Gastroesophageal sphincter (tissue), 3 donors: ENCODE results near the gene CDK5R1.

Experiments used
- POLR2A ChIP-seq, 2 donors: fragments of 450-650 bp; IDR thresholded peaks; one replicate each; pipeline ENCODE4 v1.6.1; 2017; ENCODE audit warnings: antibody characterized with exemption in 2 of 2, mild to moderate bottlenecking in 2 of 2, moderate library complexity in 1 of 2
- TF ChIP-seq, protein P1 (sequence below), 4 experiments: fragments of 200-600 bp in 2 of 4; fragments of 450-650 bp in 2 of 4; sonication (generic) in 1 of 4; IDR thresholded peaks; one replicate each; pipeline ENCODE4 v1.5.1; 2017 to 2019; ENCODE audit warnings: antibody characterized with exemption in 4 of 4, mild to moderate bottlenecking in 2 of 4, moderate library complexity in 2 of 4

DNA sequence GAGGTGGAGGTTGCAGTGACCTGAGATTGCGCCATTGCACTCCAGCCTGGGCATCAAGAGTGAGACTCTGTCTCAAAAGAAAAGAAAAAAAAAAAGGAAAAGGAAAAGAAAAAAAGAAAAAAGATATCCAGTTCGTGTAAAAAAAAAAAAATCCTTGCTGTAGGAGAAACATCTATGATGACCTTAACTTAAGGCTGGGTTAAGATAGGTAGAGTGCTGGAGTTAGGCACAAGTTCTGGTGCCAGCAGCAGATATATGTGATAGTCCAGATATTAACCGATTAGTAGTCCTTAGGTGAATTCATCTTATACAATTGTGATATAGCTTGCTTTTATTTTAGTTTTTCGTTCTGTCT, 25.3 kb upstream of the CDK5R1 start:
- TF ChIP-seq, protein P1, sequence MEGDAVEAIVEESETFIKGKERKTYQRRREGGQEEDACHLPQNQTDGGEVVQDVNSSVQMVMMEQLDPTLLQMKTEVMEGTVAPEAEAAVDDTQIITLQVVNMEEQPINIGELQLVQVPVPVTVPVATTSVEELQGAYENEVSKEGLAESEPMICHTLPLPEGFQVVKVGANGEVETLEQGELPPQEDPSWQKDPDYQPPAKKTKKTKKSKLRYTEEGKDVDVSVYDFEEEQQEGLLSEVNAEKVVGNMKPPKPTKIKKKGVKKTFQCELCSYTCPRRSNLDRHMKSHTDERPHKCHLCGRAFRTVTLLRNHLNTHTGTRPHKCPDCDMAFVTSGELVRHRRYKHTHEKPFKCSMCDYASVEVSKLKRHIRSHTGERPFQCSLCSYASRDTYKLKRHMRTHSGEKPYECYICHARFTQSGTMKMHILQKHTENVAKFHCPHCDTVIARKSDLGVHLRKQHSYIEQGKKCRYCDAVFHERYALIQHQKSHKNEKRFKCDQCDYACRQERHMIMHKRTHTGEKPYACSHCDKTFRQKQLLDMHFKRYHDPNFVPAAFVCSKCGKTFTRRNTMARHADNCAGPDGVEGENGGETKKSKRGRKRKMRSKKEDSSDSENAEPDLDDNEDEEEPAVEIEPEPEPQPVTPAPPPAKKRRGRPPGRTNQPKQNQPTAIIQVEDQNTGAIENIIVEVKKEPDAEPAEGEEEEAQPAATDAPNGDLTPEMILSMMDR (IDR thresholded peaks at IDR 0.05): no peak
- TF ChIP-seq POLR2A (IDR thresholded peaks at IDR 0.05): no peak
